ENCODE data around the gene PIBF1.
A peak's percentile ranks its signal among the peaks of the same experiment; 100 is the strongest.
"Not testable (repeated sequence)": the region's sequence is repeated elsewhere in the genome, so short reads cannot be mapped to it uniquely, and the experiment has no call there.

The PIBF1 gene

GRCh38 chr13:72823724-72824123, 41.8 kb downstream of the PIBF1 start:
- no peak for DNase-seq

- DNase-seq = no peak
Observed at GRCh38 chr13:72834601-72835000, 52.7 kb downstream of the PIBF1 start.

- DNase-seq = peak; percentile 76
Observed at GRCh38 chr13:72839831-72840426, 58.0 kb downstream of the PIBF1 start.

GRCh38 chr13:72842991-72843390, 61.1 kb downstream of the PIBF1 start:
- no peak for DNase-seq

GRCh38 chr13:72845148-72845547, 63.2 kb downstream of the PIBF1 start:
- not testable (repeated sequence) for DNase-seq

GRCh38 chr13:72849571-72849970, 67.6 kb downstream of the PIBF1 start:
- no peak for DNase-seq

- DNase-seq = peak; percentile 49
Observed at GRCh38 chr13:72850959-72851677, 69.2 kb downstream of the PIBF1 start.

- DNase-seq = no peak
Observed at GRCh38 chr13:72851678-72852014, 69.7 kb downstream of the PIBF1 start.

GRCh38 chr13:72852207-72852606, 70.3 kb downstream of the PIBF1 start:
- no peak for DNase-seq

GRCh38 chr13:72853000-72853399, 71.1 kb downstream of the PIBF1 start:
- no peak for DNase-seq

GRCh38 chr13:72864142-72865011, 82.4 kb downstream of the PIBF1 start:
- DNase-seq = no peak

- DNase-seq = no peak
Observed at GRCh38 chr13:72868229-72868628, 86.3 kb downstream of the PIBF1 start.

GRCh38 chr13:72875233-72875632, 93.3 kb downstream of the PIBF1 start:
- no peak for DNase-seq

- no peak for DNase-seq
Observed at GRCh38 chr13:72884101-72884500, 102.2 kb downstream of the PIBF1 start.

GRCh38 chr13:72886272-72887067, 104.5 kb downstream of the PIBF1 start:
- no peak for DNase-seq

- DNase-seq = no peak
Observed at GRCh38 chr13:72889495-72889894, 107.6 kb downstream of the PIBF1 start.

GRCh38 chr13:72890546-72890945, 108.6 kb downstream of the PIBF1 start:
- no peak for DNase-seq

- no peak for DNase-seq
Observed at GRCh38 chr13:72891423-72891822, 109.5 kb downstream of the PIBF1 start.

GRCh38 chr13:72896869-72897268, 114.9 kb downstream of the PIBF1 start:
- no peak for DNase-seq

- DNase-seq = not testable (repeated sequence)
Observed at GRCh38 chr13:72901546-72901945, 119.6 kb downstream of the PIBF1 start.

- DNase-seq = no peak
Observed at GRCh38 chr13:72908416-72908815, 126.5 kb downstream of the PIBF1 start.

GRCh38 chr13:72911981-72912380, 130.0 kb downstream of the PIBF1 start:
- no peak for DNase-seq

GRCh38 chr13:72920097-72920496, 138.2 kb downstream of the PIBF1 start:
- no peak for DNase-seq

Data from islet precursor cell (in vitro differentiated cells).